Epithelial cell of umbilical artery (primary cell): Measurements from ENCODE around the gene TMEM203. TPM values are rescaled to one million over a fixed set of nuclear protein-coding genes. Genes with fewer than 3 reads are reported as not detected.

Experiments used
- total RNA-seq: library from RNA; depleted of rRNA; stranded (reverse); fragments of >200 nt; gene quantifications from 2 replicates; pipeline ENCODE4 v1.2.3, GENCODE V29; 2014

Gene TMEM203
- total RNA-seq = 30.9 and 34.1 TPM in 2 replicates

GRCh38 chr9:137205126-137206069 is at the start of gene TMEM203, which contains the start of gene NDOR1:
TMEM203 (minus strand) TSS chr9:137205648; CDS start chr9:137205414, 234 bp downstream.
NDOR1 (plus strand) TSS chr9:137205700; CDS start chr9:137205778, 78 bp downstream.

DNA sequence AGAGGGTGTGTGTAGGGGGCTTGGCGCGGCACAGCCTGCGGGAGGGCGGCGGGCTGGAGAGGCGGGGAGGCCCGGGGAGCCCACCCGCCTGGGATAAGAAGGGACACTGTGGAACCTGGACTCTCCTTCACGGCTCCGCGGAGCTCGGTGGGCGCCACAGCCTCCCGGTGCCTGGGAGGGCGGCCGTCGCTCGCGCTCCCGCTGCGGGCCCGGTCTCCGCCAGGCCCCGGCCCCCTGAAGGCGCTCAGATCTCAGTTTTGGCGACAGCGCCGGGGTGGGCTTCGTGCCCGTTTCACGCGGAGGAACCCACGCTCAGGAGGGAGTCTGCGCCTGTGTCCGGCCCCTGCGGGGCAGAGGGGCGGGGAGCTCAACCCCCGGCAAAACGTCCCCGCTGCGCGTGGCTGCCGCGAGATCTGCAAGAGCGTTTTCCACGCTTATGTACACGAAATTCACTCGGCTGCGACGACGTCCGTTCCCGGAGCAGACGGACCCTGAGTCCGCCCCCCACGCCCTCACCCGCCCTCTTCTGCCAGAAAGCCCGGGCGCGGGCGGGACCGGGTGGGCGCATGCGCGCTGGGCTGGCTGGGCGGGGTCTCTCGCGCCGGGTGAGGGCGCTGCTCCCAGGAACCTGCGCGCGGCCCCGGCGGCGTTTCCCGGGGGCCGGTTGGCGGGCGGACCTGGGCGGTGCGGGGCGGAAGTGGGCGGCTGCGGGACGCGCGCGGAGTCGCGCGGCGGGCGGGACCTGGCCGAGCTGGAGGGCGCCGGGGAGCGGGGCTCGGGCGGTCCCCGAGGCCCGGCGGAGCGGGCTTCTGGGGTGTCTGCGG is 49.4 kb upstream of the TMEM203 start, which contains the start of gene NELFB:
Gene NELFB (plus strand): TSS at position 704 of the 824 bp plus-strand sequence.

DNA sequence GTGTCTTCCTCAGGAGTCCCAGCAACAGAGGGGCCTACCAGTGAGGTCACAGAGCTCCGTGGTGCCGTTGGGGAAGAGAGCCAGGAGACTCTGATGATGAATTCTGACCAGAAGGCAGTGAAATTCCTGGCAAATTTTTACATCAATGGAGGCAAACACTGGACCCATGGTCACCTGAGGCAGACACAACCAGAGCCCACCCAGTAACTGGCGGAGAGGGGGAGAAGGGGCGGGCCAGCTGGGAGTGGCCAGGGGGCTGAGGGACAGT is 45.7 kb upstream of the TMEM203 start, which contains the start of gene STPG3:
Gene STPG3 (plus strand): TSS at position 93 of the 268 bp plus-strand sequence. CDS start 1 bp downstream, at position 94.

GRCh38 chr9:137240841-137241489 is 35.5 kb upstream of the TMEM203 start, which contains the start of gene TUBB4B:
TUBB4B (plus strand) TSS chr9:137241287; CDS start chr9:137241361, 74 bp downstream.

GRCh38 chr9:137230705-137231371 is 25.4 kb upstream of the TMEM203 start, which contains the start of gene SLC34A3:
SLC34A3 (plus strand) TSS chr9:137230901; CDS start chr9:137231703, 802 bp downstream.

DNA sequence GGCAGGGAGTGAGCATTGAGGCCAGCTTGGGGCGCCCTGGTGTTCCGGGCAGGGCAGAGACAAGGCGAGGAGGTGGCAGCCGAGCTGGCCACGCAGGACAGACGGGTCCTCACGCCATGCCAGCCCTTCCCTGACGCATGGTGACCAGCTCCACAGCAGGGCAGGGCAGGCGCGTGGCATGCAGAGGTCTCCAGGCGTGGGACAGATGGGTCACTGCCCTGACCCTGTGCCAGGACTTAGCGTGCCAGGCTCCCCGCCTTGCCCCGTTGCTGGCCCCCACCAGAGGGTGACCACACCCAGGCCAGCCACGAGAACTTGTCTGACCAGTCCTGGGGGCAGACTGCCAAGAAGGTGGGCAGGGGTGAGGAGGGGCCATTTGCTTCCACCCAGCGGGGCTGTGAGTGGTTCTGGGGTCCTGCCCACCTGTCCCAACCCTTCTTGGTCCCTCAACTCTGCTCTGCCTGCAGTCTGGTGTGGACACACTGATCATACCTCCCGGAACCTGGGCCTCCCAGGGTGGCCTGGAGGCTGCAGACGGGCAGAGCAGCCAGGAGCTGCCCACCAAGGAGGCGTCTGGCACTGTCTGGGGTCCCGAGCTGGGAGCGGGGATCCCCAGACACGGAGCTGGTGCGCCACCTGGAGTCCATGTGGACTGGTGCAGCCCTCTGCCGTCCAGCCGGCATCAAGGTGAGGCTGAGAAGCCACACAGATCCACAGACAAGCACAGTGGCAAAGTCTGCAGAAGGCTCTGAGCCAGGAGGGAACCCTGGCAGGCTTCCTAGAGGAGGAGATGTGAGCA is 21.8 kb upstream of the TMEM203 start, which contains the start of gene RNF224:
Gene RNF224 (plus strand): TSS at position 449 of the 799 bp plus-strand sequence. CDS start 834 bp downstream, outside the sequence.

GRCh38 chr9:137224830-137225694 is 19.6 kb upstream of the TMEM203 start, which contains the start of gene CYSRT1:
CYSRT1 (plus strand) TSS chr9:137225174; CDS start chr9:137225622, 448 bp downstream.

DNA sequence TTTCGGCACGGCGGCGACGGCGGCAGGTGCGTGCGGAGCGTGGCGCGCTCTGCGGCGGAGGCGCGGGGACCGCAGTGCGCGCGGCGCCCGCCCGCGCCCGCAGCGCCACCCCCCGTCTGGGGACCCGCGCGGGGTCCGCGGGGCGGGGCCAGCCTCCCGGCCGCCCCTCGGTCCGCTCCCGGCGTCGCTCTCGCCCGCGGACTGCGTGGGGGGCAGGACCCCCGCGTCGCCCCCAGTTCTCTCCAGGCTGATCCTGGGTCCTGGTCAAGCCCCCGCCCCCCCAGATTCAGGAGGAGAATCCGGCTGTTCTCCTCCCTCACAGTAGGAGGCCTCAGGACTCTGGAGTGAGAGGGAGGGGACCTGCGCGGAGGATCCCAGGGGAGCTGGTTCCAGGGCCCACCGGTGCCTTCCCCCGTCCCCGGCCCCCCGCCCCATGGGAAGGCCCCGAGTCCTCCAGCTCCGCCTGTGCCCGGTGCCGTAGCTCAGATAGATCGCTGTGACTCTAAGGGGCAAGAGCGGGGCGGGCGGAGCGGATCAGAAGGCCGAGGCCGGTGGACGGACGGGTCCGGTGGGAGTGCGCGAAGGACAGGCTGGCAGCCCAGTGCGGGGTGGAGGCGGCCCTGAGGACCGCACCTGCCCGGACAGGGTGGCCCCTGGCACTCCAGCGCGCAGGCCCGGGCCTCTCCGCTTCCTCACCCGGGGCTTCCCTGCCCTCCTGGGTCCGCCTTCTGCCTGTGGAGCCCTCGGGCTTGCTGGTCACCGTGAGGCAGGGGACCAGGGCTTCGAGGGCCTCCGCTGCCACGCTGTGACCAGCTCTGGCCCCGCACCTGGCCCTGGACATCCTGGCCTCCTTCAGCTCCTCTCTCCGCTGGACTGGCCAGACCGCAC is 17.0 kb upstream of the TMEM203 start, which contains the start of gene RNF208:
Gene RNF208 (minus strand): TSS at position 51 of the 888 bp plus-strand sequence. CDS start 1,028 bp downstream, outside the sequence.

DNA sequence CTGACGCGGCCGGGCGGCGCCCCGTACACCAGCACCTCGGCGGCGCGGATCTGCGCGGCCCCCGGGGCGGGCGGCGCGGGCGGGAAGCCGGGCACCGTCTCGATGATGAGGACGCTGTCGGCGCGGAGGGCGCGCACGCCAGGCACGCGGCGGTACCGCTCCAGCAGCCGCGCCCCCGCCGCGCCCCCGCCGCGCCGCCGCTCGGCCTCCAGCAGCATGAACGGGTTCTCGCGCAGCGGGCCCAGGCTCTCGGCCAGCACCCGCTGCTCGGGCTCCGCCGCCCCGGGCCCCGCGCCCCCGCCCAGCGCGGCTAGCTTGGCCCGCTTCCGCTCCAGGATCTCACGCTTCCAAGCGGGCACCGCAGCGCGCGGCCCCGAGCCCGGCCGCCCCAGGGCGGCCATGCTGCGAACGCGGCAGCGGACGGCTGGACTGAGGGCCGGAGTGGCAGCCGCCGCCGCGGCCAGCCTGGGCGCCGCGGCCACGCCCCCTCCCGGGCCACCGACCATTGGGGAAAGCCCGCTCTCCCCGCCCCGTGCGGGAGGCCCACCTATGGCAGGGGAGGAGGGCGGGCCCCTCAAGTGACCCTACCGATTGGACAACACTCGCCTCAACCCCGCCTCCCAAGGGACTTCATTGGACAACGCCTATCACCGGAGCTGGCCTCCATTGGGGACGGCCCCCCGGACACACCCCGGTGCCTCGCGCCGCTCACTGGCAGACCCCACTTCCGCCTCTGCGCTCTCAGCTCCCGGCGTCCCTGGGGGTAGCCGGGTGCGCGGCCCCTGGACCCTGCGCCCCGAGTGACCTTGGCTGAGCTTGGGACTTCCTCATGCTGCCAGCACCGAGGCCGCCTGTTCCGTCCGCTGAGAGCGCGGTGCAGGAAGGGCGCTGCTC is 4.9 kb downstream of the TMEM203 start, which contains the start of gene TPRN:
Gene TPRN (minus strand): TSS at position 431 of the 894 bp plus-strand sequence. CDS start 30 bp downstream, at position 401.

GRCh38 chr9:137188490-137189296 is 16.8 kb downstream of the TMEM203 start, which contains the start of the genes ANAPC2 and SSNA1:
ANAPC2 (minus strand) TSS chr9:137188560; CDS start chr9:137188532, 28 bp downstream.
SSNA1 (plus strand) TSS chr9:137188676; CDS start chr9:137188727, 51 bp downstream.

GRCh38 chr9:137169896-137170358 is 35.5 kb downstream of the TMEM203 start, which contains the start of gene LRRC26:
LRRC26 (minus strand) TSS chr9:137170051; CDS start chr9:137169943, 108 bp downstream.

Other genes starting within 250 kb of the TMEM203 start
- gene PTGDS, start 228.1 kb downstream of the TMEM203 start, total RNA-seq = 0.65 TPM in 1 of 2 replicates, not detected in the other
- gene LCNL1, start 222.7 kb downstream of the TMEM203 start, total RNA-seq = not detected in 2 replicates
- 18.8 and 26.0 TPM in 2 replicates for gene PAXX, start 213.2 kb downstream of the TMEM203 start, total RNA-seq
- 0.32 TPM in 1 of 2 replicates, not detected in the other for gene CLIC3, start 209.1 kb downstream of the TMEM203 start, total RNA-seq
- 4.0 and 8.4 TPM in 2 replicates for gene ABCA2, start 177.4 kb downstream of the TMEM203 start, total RNA-seq
- gene FUT7, start 173.6 kb downstream of the TMEM203 start, total RNA-seq = not detected in 2 replicates
- gene NPDC1, start 159.5 kb downstream of the TMEM203 start, total RNA-seq = 28.3 and 29.2 TPM in 2 replicates
- gene ENTPD2, start 151.6 kb downstream of the TMEM203 start, total RNA-seq = not detected in 2 replicates
- 15.3 and 19.3 TPM in 2 replicates for gene SAPCD2, start 135.1 kb downstream of the TMEM203 start, total RNA-seq
- 6.2 and 15.8 TPM in 2 replicates for gene UAP1L1, start 128.1 kb downstream of the TMEM203 start, total RNA-seq
- gene MAN1B1, start 118.7 kb downstream of the TMEM203 start, total RNA-seq = 57.0 and 64.3 TPM in 2 replicates
- 63.1 and 69.8 TPM in 2 replicates for gene DPP7, start 90.9 kb downstream of the TMEM203 start, total RNA-seq
- under 0.01 TPM in 2 replicates for gene GRIN1, start 66.5 kb downstream of the TMEM203 start, total RNA-seq
- not detected in 2 replicates for gene LRRC26, start 35.6 kb downstream of the TMEM203 start, total RNA-seq
- not detected in 2 replicates for gene TMEM210, start 33.6 kb downstream of the TMEM203 start, total RNA-seq
- 22.7 and 24.6 TPM in 2 replicates for gene ANAPC2, start 17.1 kb downstream of the TMEM203 start, total RNA-seq
- gene SSNA1, start 17.0 kb downstream of the TMEM203 start, total RNA-seq = 105 and 126 TPM in 2 replicates
- 4.6 and 5.5 TPM in 2 replicates for gene TPRN, start 4.9 kb downstream of the TMEM203 start, total RNA-seq
- gene NDOR1, start 52 bp upstream of the TMEM203 start, total RNA-seq = 3.6 TPM in 2 replicates
- gene RNF208, start 16.6 kb upstream of the TMEM203 start, total RNA-seq = 0.32 TPM in 1 of 2 replicates, not detected in the other
- 0.32 TPM in 1 of 2 replicates, not detected in the other for gene CYSRT1, start 19.5 kb upstream of the TMEM203 start, total RNA-seq
- not detected in 2 replicates for gene RNF224, start 21.9 kb upstream of the TMEM203 start, total RNA-seq
- gene SLC34A3, start 25.3 kb upstream of the TMEM203 start, total RNA-seq = not detected in 2 replicates
- gene TUBB4B, start 35.6 kb upstream of the TMEM203 start, total RNA-seq = 222 and 249 TPM in 2 replicates
- gene STPG3, start 45.6 kb upstream of the TMEM203 start, total RNA-seq = not detected in 2 replicates
- 61.4 and 67.0 TPM in 2 replicates for gene NELFB, start 49.7 kb upstream of the TMEM203 start, total RNA-seq
- 29.3 and 39.0 TPM in 2 replicates for gene TOR4A, start 72.1 kb upstream of the TMEM203 start, total RNA-seq
- gene NRARP, start 96.6 kb upstream of the TMEM203 start, total RNA-seq = 25.1 and 46.1 TPM in 2 replicates
- gene EXD3, start 217.5 kb upstream of the TMEM203 start, total RNA-seq = 18.8 and 22.0 TPM in 2 replicates
- 0.46 and 0.65 TPM in 2 replicates for gene NOXA1, start 217.7 kb upstream of the TMEM203 start, total RNA-seq
- not detected in 2 replicates for gene ENTPD8, start 235.7 kb upstream of the TMEM203 start, total RNA-seq